ENCODE measurements around the gene SRSF2. TPM values are rescaled to one million over a fixed set of nuclear protein-coding genes. Genes with fewer than 3 reads are reported as not detected.

The SRSF2 gene
- total RNA-seq, 1 donor from 2014 or later: 329 TPM

DNA sequence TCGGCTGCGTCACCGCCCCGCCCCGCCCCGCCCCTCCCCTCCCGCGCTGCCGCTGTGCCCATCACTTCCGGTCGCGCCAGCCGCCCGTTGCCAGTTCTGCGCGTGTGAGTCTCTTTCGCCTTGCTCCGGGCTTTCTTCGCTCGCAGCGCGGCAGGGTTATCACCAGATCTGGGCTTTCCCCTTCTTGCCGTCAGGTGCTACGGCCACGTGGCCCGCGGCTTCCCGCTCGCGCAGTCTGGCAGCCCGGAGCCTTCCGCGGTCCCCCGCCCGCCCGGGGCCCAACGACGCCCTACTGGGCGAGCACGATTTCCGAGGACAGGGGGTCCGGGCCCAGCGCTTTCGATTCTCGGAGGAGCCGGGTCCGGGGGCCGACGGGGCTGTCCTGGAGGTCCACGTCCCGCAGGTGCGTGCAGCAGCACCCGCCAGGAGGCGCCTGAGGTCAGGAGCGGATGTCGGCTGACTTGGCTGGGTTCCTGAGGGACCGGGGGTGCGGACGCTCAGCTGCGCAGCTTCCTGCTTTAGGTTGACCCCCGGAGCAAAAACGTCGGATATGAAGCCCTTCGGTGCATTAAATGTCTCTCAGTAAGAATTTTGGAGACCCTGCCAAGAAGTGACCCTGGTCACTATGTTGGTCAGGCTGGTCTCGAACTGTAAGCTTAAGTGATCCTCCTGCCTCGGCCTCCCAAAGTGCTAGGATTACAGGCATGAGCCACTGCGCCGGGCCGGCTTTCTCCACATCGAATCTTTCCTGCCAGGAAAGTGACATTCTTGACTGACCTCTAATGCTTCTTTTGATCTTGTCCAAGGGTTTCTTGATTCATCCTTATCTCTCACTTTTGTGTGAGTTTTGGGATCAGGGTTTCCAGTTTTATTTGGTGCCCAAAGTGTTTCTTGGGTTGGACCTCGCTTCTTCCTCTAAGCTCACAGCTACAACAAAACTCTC lies 10.1 kb downstream of the SRSF2 start, which contains the start of gene METTL23:
Gene METTL23, plus strand, starts transcription at position 64 of the 943 bp plus-strand sequence. CDS start 2,872 bp downstream, outside the sequence.
- Histone ChIP-seq H3K4me2 (peak within 1 kb of the TSS; percentile 90), H3K9ac (peak within 1 kb of the TSS; percentile 94), H3F3A (ENCODE audit: low read depth) (peaks cover 34% of the 10 kb centered on the region), H3K4me3 (peak within 1 kb of the TSS; percentile 90), H3K9me3 (ENCODE audit: low read depth) (no peaks in the 10 kb centered on the region), H3K27ac (peak within 1 kb of the TSS; percentile 98), H3K36me3 (no peaks in the 10 kb centered on the region), H2AFZ (replicated peaks) (peak within 1 kb of the TSS; percentile 51), H3K79me2 (ENCODE audit: low read depth) (peaks cover 58% of the 10 kb centered on the region), H3K27me3 (no peaks in the 10 kb centered on the region), H3K4me1 (peaks cover 6% of the 10 kb centered on the region), H4K20me1 (ENCODE audit: low read depth) (peaks cover 15% of the 10 kb centered on the region)
- Mint-ChIP-seq H3K36me3 (peaks cover 12% of the 10 kb centered on the region), H3K27me3 (ENCODE audit: insufficient read depth, low read depth) (peaks cover 5% of the 10 kb centered on the region), H3K27ac (peak within 1 kb of the TSS; percentile 82), H3K4me3 (peak within 1 kb of the TSS; percentile 95), H3K4me1 (peaks cover 18% of the 10 kb centered on the region), H3K9me3 (no peaks in the 10 kb centered on the region)
- TF ChIP-seq EZH2phosphoT487 (IDR thresholded peaks at IDR 0.05): no peak
- TF ChIP-seq, protein P1, sequence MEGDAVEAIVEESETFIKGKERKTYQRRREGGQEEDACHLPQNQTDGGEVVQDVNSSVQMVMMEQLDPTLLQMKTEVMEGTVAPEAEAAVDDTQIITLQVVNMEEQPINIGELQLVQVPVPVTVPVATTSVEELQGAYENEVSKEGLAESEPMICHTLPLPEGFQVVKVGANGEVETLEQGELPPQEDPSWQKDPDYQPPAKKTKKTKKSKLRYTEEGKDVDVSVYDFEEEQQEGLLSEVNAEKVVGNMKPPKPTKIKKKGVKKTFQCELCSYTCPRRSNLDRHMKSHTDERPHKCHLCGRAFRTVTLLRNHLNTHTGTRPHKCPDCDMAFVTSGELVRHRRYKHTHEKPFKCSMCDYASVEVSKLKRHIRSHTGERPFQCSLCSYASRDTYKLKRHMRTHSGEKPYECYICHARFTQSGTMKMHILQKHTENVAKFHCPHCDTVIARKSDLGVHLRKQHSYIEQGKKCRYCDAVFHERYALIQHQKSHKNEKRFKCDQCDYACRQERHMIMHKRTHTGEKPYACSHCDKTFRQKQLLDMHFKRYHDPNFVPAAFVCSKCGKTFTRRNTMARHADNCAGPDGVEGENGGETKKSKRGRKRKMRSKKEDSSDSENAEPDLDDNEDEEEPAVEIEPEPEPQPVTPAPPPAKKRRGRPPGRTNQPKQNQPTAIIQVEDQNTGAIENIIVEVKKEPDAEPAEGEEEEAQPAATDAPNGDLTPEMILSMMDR (IDR thresholded peaks at IDR 0.05): peak; percentile 76
- peak; percentile 81 for DNase-seq (ENCODE audit: low spot score)

DNA sequence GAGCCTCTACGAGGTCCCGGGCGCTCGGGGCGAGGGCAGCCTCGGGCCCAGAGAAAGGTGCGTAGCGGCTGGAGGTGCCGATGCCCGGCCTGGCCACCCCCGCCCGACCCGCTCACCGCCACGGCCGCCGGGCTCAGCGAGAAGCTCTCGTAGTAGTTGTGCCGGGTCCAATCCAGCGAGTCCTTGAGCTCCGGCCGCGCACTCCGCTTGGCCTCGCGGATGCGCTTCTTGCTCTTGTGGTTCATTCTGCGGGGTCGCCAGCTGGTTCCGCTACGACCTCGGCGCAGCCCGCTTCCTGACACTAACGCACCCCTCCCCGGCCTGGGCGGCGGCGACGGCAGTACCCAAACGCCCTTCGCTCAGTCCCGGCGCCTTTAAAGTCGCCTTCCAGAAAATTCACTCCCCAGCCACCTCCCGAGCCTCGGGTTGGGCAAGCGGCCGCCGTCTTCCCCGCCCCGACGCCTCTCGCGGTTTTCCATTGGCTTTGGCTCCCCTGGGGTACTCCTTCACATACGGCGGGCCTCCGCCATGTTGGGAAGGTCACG lies 10.8 kb downstream of the SRSF2 start, which contains the start of gene JMJD6:
Gene JMJD6, minus strand, starts transcription at position 376 of the 545 bp plus-strand sequence. Its CDS starts 131 bp downstream, at position 245.
- Mint-ChIP-seq H3K4me1 (peaks cover 18% of the 10 kb centered on the region), H3K27ac (peak within 1 kb of the TSS; percentile 82), H3K27me3 (ENCODE audit: insufficient read depth, low read depth) (peaks cover 5% of the 10 kb centered on the region), H3K9me3 (no peaks in the 10 kb centered on the region), H3K36me3 (peaks cover 19% of the 10 kb centered on the region), H3K4me3 (peak within 1 kb of the TSS; percentile 95)
- Histone ChIP-seq H3F3A (ENCODE audit: low read depth) (peaks cover 27% of the 10 kb centered on the region), H2AFZ (replicated peaks) (peak within 1 kb of the TSS; percentile 51), H4K20me1 (ENCODE audit: low read depth) (peaks cover 12% of the 10 kb centered on the region), H3K9me3 (ENCODE audit: low read depth) (no peaks in the 10 kb centered on the region), H3K4me3 (peak within 1 kb of the TSS; percentile 90), H3K9ac (peak within 1 kb of the TSS; percentile 94), H3K79me2 (ENCODE audit: low read depth) (peaks cover 53% of the 10 kb centered on the region), H3K4me2 (peak within 1 kb of the TSS; percentile 90), H3K27ac (peak within 1 kb of the TSS; percentile 98), H3K36me3 (no peaks in the 10 kb centered on the region), H3K4me1 (peaks cover 6% of the 10 kb centered on the region), H3K27me3 (no peaks in the 10 kb centered on the region)
- TF ChIP-seq, protein P1 (IDR thresholded peaks at IDR 0.05): no peak
- TF ChIP-seq EZH2phosphoT487 (IDR thresholded peaks at IDR 0.05) (no peak), EZH2 (IDR thresholded peaks at IDR 0.05) (no peak)
- DNase-seq (ENCODE audit: low spot score): peak; percentile 98

DNA sequence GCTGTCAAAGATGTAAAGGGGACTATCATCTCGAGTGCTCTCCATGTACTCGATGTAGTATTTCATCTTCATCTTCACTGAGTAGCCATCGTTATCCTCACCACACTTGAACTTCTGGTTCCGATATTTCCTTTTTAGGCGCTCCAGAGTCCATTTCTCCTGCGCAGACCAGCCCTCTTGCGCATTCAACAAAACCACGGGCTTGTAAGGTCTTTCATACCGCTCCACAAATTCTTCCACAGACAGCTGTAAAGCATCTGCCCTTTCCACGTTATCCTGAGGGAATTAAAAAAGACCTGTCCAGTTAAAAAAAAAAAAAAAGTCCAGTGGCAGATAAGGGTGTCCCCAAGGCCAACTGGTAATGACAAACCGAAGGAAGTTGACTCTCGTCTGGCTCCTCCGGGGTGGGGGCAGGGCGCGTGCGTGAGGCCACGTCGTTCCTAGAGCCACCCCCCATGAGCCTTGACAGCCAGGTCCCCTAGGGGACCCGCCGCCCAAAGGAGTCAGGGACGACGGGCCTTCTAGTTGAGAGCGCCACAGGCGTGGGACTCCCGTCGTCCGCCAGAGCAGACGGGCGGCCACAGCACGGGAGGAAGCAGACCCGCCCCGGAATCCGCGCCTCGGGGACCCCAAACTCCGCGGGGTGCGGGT lies 11.4 kb downstream of the SRSF2 start:
- H3K4me3 Mint-ChIP-seq: peak overlapping the region; percentile 95

More for the DNA sequence above, 11.4 kb downstream of the SRSF2 start:
- TF ChIP-seq EZH2phosphoT487 (IDR thresholded peaks at IDR 0.05): no peak
- no peak for TF ChIP-seq EZH2 (IDR thresholded peaks at IDR 0.05)
- Histone ChIP-seq H3K9ac (peak overlapping the region; percentile 54), H3K79me2 (ENCODE audit: low read depth) (peaks cover 49% of the 10 kb centered on the region), H2AFZ (replicated peaks) (peak overlapping the region; percentile 44), H3K4me2 (peak overlapping the region; percentile 90), H4K20me1 (ENCODE audit: low read depth) (peaks cover 12% of the 10 kb centered on the region), H3K9me3 (ENCODE audit: low read depth) (no peaks in the 10 kb centered on the region), H3K27me3 (no peaks in the 10 kb centered on the region), H3K36me3 (no peaks in the 10 kb centered on the region), H3F3A (ENCODE audit: low read depth) (peaks cover 23% of the 10 kb centered on the region), H3K4me3 (peak overlapping the region; percentile 90), H3K27ac (peak overlapping the region; percentile 84), H3K4me1 (peaks cover 6% of the 10 kb centered on the region)
- no peak for DNase-seq (ENCODE audit: low spot score)
- Mint-ChIP-seq H3K27me3 (ENCODE audit: insufficient read depth, low read depth) (peaks cover 5% of the 10 kb centered on the region), H3K36me3 (peaks cover 22% of the 10 kb centered on the region), H3K27ac (no peak overlapping the region), H3K4me1 (peaks cover 18% of the 10 kb centered on the region), H3K9me3 (no peaks in the 10 kb centered on the region)
